B cell (primary cell): ENCODE measurements around the gene KBTBD12. TPM values are rescaled to one million over a fixed set of nuclear protein-coding genes. Genes with fewer than 3 reads are reported as not detected.

Source experiments
- ATAC-seq: fragments of 200-7000 bp; cut with Tn5 transposase; one replicate; pipeline ENCODE4 v1.10.0; 2021; ENCODE audit warnings: low read depth, mild to moderate bottlenecking, moderate number of reproducible peaks, moderate library complexity
- CTCF ChIA-PET: fragments of 350-600 bp; sonication (Branson Sonifier 250); formaldehyde crosslinking; loops from one replicate; lab custom pipeline; 2021; ENCODE audit warnings: antibody characterized with exemption, inconsistent platforms; lab: Charles Lee
- POLR2A ChIA-PET: fragments of 350-600 bp; sonication (Branson Sonifier 250); formaldehyde crosslinking; loops from one replicate; lab custom pipeline; 2021; ENCODE audit warnings: antibody characterized with exemption; lab: Charles Lee
- DNase-seq: peaks from one replicate; pipeline ENCODE4 v3.0.0; 2013
- H2AFZ ChIP-seq: 2 replicates; pipeline ENCODE4 v1.6.1; 2012; ENCODE audit warnings: mild to moderate bottlenecking, low read depth, low read length; ENCODE audit not compliant: insufficient read depth, poor library complexity, severe bottlenecking
- H3K27ac ChIP-seq, 2 donors: 1 replicate in 1 of 2; 2 replicates in 1 of 2; pipeline ENCODE4 v1.5.1; 2012 to 2013; ENCODE audit warnings: low read length in 2 of 2, mild to moderate bottlenecking in 2 of 2, moderate library complexity in 1 of 2
- H3K27me3 ChIP-seq, 4 experiments: fragments of 200-600 bp in 1 of 4; sonication (generic) in 1 of 4; replicated peaks in 1 of 4; 1 replicate in 2 of 4; 2 replicates in 2 of 4; pipeline versions ENCODE4 v1.6.1 to v1.7.0; 2013 to 2016; ENCODE audit warnings: low read length in 3 of 4, mild to moderate bottlenecking in 2 of 4, mixed read lengths in 1 of 4, moderate library complexity in 1 of 4; ENCODE audit not compliant: insufficient read depth in 4 of 4, control insufficient read depth in 3 of 4; ENCODE audit errors: control extremely low read depth in 1 of 4
- H3K36me3 ChIP-seq, 2 experiments: replicated peaks in 1 of 2; 1 replicate in 1 of 2; 2 replicates in 1 of 2; pipeline versions ENCODE4 v1.6.1 to v1.7.1; 2013; ENCODE audit warnings: low read length in 1 of 2; ENCODE audit not compliant: insufficient read depth in 2 of 2, control insufficient read depth in 1 of 2; ENCODE audit errors: control extremely low read depth in 1 of 2, extremely low read depth in 1 of 2
- H3K4me1 ChIP-seq, 2 donors: fragments of 200-600 bp in 1 of 2; sonication (generic) in 1 of 2; 1 replicate in 1 of 2; 2 replicates in 1 of 2; pipeline versions ENCODE4 v1.5.1 to v1.6.1; 2013 to 2017; ENCODE audit warnings: low read length in 2 of 2; ENCODE audit not compliant: control insufficient read depth in 2 of 2, insufficient read depth in 2 of 2
- H3K4me2 ChIP-seq: replicated peaks from 2 replicates; pipeline ENCODE3; 2012; ENCODE audit warnings: mild to moderate bottlenecking, low read depth, low read length; ENCODE audit not compliant: poor library complexity, severe bottlenecking
- H3K4me3 ChIP-seq, 5 experiments: fragments of 200-600 bp in 1 of 5; sonication (generic) in 1 of 5; 1 replicate in 3 of 5; 2 replicates in 2 of 5; pipeline versions ENCODE4 v1.5.1 to v1.7.0; 2011 to 2016; ENCODE audit warnings: low read length in 4 of 5, mild to moderate bottlenecking in 4 of 5, low read depth in 2 of 5, control low read depth in 1 of 5, moderate library complexity in 1 of 5; ENCODE audit not compliant: insufficient read depth in 1 of 5; ENCODE audit errors: control extremely low read depth in 1 of 5, extremely low read depth in 1 of 5
- H3K79me2 ChIP-seq: fragments of 200-600 bp; sonication (generic); one replicate; pipeline ENCODE4 v1.6.0; 2016; ENCODE audit warnings: low read length; ENCODE audit not compliant: control insufficient read depth, insufficient read depth
- H3K9ac ChIP-seq: fragments of 200-600 bp; sonication (generic); 2 replicates; pipeline ENCODE4 v1.6.1; 2017; ENCODE audit warnings: mild to moderate bottlenecking, low read length, moderate library complexity
- H3K9me3 ChIP-seq, 3 donors: one replicate each; pipeline versions ENCODE4 v1.6.1 to v1.7.1; 2013; ENCODE audit warnings: low read length in 2 of 3; ENCODE audit not compliant: control insufficient read depth in 2 of 3, insufficient read depth in 1 of 3; ENCODE audit errors: control extremely low read depth in 1 of 3
- H4K20me1 ChIP-seq: 2 replicates; pipeline ENCODE4 v1.6.0; 2012; ENCODE audit warnings: mild to moderate bottlenecking, low read length; ENCODE audit not compliant: insufficient read depth, control insufficient read depth, poor library complexity, severe bottlenecking
- H3K27ac Mint-ChIP-seq: one replicate; pipeline ENCODE4 v1.8.0; 2021; ENCODE audit warnings: mixed read lengths
- H3K27me3 Mint-ChIP-seq: one replicate; pipeline ENCODE4 v1.8.0; 2021; ENCODE audit warnings: mixed read lengths
- H3K4me1 Mint-ChIP-seq: one replicate; pipeline ENCODE4 v1.8.0; 2021; ENCODE audit warnings: mixed read lengths
- H3K4me3 Mint-ChIP-seq: one replicate; pipeline ENCODE4 v1.8.0; 2021; ENCODE audit warnings: mixed read lengths
- H3K9me3 Mint-ChIP-seq: one replicate; pipeline ENCODE4 v1.8.0; 2022; ENCODE audit warnings: mixed read lengths; ENCODE audit not compliant: insufficient read depth
- EZH2 ChIP-seq: IDR thresholded peaks from 2 replicates; pipeline ENCODE4 v1.6.1; 2012; ENCODE audit warnings: borderline replicate concordance, low read depth, mild to moderate bottlenecking, moderate library complexity, low read length; ENCODE audit not compliant: insufficient read depth, poor library complexity, severe bottlenecking
- WGBS: methylation state at CpG from one replicate; pipeline ENCODE4 v1.1.5; 2013; ENCODE audit warnings: missing lambda C conversion rate; ENCODE audit not compliant: insufficient coverage; 5-methylcytosine and 5-hydroxymethylcytosine counted together
- intact Hi-C: fragments of 100-400 bp; cut with micrococcal nuclease; formaldehyde crosslinking; loops from one replicate; pipeline ENCODE4 v1.10.0; 2022
- polyA plus RNA-seq: library from polyadenylated mRNA; depleted of rRNA; stranded (reverse); fragments of >200 nt; gene quantifications from 2 replicates; pipeline ENCODE4 v1.2.3, GENCODE V29; 2012
- total RNA-seq, 2 donors: library from RNA; stranded (reverse); fragments of 120-200 nt in 1 of 2; gene quantifications; 1 replicate in 1 of 2; 2 replicates in 1 of 2; pipeline versions ENCODE4 v1.2.3 to v1.2.4, GENCODE V29; 2013 to 2022
- TF ChIP-seq, protein P1 (sequence below): fragments of 200-600 bp; IDR thresholded peaks from one replicate; pipeline ENCODE4 v1.8.0; 2022; ENCODE audit warnings: antibody characterized with exemption, mild to moderate bottlenecking

Gene KBTBD12
- total and polyA plus RNA-seq, 2 donors (not counting 1 experiment from before 2014, with no cell fraction given): 0.22 TPM; not detected in 1

DNA sequence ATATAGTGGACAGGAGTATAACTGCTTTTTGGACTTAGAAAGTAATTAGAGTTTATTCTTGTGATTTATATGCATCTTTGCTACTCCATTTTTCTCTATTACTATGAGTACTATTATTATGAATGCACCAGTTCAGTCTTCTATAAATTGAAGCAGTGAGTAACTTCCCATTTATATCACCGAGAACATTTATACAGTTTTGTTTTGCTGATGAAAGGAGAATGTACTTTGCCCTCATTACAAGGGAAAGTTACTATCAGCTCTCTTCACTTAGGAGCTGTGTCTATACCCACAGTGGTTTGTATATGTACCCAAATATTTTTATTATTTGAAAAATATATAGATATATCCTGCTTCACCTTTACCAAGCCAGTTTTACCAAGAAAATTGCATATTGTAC is 5.7 kb downstream of the KBTBD12 start:
- Histone ChIP-seq H4K20me1 (no peaks in the 10 kb centered on the region), H3K4me1 (peaks cover 7% of the 10 kb centered on the region in 2 donors), H3K4me3 (no peak overlapping the region), H3K27me3 (peaks cover 0 to 6% (median 1%) of the 10 kb centered on the region in 4 experiments), H3K79me2 (no peaks in the 10 kb centered on the region), H3K4me2 (no peak overlapping the region), H3K36me3 (no peaks in the 10 kb centered on the region), H3K9me3 (no peaks in the 10 kb centered on the region), H3K27ac (no peak overlapping the region), H2AFZ (no peak overlapping the region), H3K9ac (no peak overlapping the region)
- Mint-ChIP-seq H3K27me3 (peaks cover 10% of the 10 kb centered on the region), H3K9me3 (no peaks in the 10 kb centered on the region), H3K4me3 (no peak overlapping the region), H3K27ac (no peak overlapping the region), H3K4me1 (peaks cover 6% of the 10 kb centered on the region)
- no peak for DNase-seq
- no CpG with 5 or more reads among the region's 1 CpG for WGBS
- no peak for TF ChIP-seq EZH2
- ChIA-PET CTCF (interaction anchor here (1.2 kb wide), 1 partner anchor 269 kb away, joined by 5 read pairs; no protein-coding TSS in a partner anchor), POLR2A (no interaction called here)
- ATAC-seq: no peak
- intact Hi-C loops: no loop called here

GRCh38 chr3:127923611-127924010 is 8.6 kb downstream of the KBTBD12 start:
- no peaks in the 10 kb centered on the region for H3K9me3 ChIP-seq
- ATAC-seq (no peak), DNase-seq (no peak)
- H3K4me3 ChIP-seq: no peak overlapping the region
- H3K4me1 ChIP-seq: peaks cover 7% of the 10 kb centered on the region in 2 donors
- ChIA-PET POLR2A (no interaction called here), CTCF (no interaction called here)
- no peak overlapping the region for H3K9ac ChIP-seq
- Mint-ChIP-seq H3K4me3 (no peak overlapping the region), H3K4me1 (peaks cover 8% of the 10 kb centered on the region), H3K27ac (no peak overlapping the region), H3K27me3 (no peaks in the 10 kb centered on the region), H3K9me3 (no peaks in the 10 kb centered on the region)
- H3K27ac ChIP-seq: no peak overlapping the region
- H3K4me2 ChIP-seq: no peak overlapping the region
- no peak overlapping the region for H2AFZ ChIP-seq
- no peaks in the 10 kb centered on the region for H3K36me3 ChIP-seq
- H3K27me3 ChIP-seq: no peaks in the 10 kb centered on the region
- TF ChIP-seq EZH2: no peak
- TF ChIP-seq, protein P1, sequence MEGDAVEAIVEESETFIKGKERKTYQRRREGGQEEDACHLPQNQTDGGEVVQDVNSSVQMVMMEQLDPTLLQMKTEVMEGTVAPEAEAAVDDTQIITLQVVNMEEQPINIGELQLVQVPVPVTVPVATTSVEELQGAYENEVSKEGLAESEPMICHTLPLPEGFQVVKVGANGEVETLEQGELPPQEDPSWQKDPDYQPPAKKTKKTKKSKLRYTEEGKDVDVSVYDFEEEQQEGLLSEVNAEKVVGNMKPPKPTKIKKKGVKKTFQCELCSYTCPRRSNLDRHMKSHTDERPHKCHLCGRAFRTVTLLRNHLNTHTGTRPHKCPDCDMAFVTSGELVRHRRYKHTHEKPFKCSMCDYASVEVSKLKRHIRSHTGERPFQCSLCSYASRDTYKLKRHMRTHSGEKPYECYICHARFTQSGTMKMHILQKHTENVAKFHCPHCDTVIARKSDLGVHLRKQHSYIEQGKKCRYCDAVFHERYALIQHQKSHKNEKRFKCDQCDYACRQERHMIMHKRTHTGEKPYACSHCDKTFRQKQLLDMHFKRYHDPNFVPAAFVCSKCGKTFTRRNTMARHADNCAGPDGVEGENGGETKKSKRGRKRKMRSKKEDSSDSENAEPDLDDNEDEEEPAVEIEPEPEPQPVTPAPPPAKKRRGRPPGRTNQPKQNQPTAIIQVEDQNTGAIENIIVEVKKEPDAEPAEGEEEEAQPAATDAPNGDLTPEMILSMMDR: no peak
- intact Hi-C loops: no loop called here
- no peaks in the 10 kb centered on the region for H3K79me2 ChIP-seq
- H4K20me1 ChIP-seq: no peaks in the 10 kb centered on the region
- WGBS: no CpG with 5 or more reads among the region's 4 CpGs
